Activated T-helper 1 cell treated with anti-CD3 and anti-CD28 coated beads, Interleukin-12 subunit alpha, Interleukin-12 subunit beta, Interleukin-2, Interleukin-4 antibody, amounts not matched to agents 30 ng/mL and 10 ng/mL and 1 ng/mL, durations not matched to agents 14 hours and 24 hours and 36 hours (primary cell): ENCODE measurements around the gene FTH1. TPM values are rescaled to one million over a fixed set of nuclear protein-coding genes. Genes with fewer than 3 reads are reported as not detected.
"Not testable (repeated sequence)": the region's sequence is repeated elsewhere in the genome, so short reads cannot be mapped to it uniquely, and the experiment has no call there.

Experiments
- DNase-seq: peaks from one replicate; pipeline ENCODE4 v3.0.0; 2021; ENCODE audit warnings: low spot score
- H3K27ac Mint-ChIP-seq: one replicate; pipeline ENCODE4 v1.8.0; 2021; ENCODE audit warnings: mild to moderate bottlenecking, mixed read lengths
- H3K27me3 Mint-ChIP-seq: one replicate; pipeline ENCODE4 v1.8.0; 2022; ENCODE audit warnings: mild to moderate bottlenecking, moderate library complexity, mixed read lengths; ENCODE audit not compliant: insufficient read depth
- H3K36me3 Mint-ChIP-seq: one replicate; pipeline ENCODE4 v1.8.0; 2021; ENCODE audit warnings: low read depth, mixed read lengths
- H3K4me1 Mint-ChIP-seq: one replicate; pipeline ENCODE4 v1.8.0; 2021; ENCODE audit warnings: low read depth, mixed read lengths
- H3K4me3 Mint-ChIP-seq: one replicate; pipeline ENCODE4 v1.8.0; 2021; ENCODE audit warnings: mild to moderate bottlenecking, moderate library complexity, mixed read lengths
- H3K9me3 Mint-ChIP-seq: one replicate; pipeline ENCODE4 v1.8.0; 2021; ENCODE audit warnings: mixed read lengths
- intact Hi-C: fragments of 100-400 bp; cut with micrococcal nuclease; formaldehyde crosslinking; loops from one replicate; pipeline ENCODE4 v1.15.1; 2024
- total RNA-seq: library from RNA; stranded (reverse); gene quantifications from 2 replicates; pipeline ENCODE4 v1.2.3, GENCODE V29; 2022

Gene FTH1
- 566 and 580 TPM in 2 replicates for total RNA-seq

- Mint-ChIP-seq H3K4me3 (peak within 1 kb of the TSS; percentile 89), H3K27ac (peak within 1 kb of the TSS; percentile 89), H3K27me3 (no peaks in the 10 kb centered on the region), H3K9me3 (no peaks in the 10 kb centered on the region), H3K4me1 (peaks cover 62% of the 10 kb centered on the region), H3K36me3 (peaks cover 32% of the 10 kb centered on the region)
- intact Hi-C loops: loop anchor here (1.0 to 5.0 kb wide), 8 partner anchors 58 to 590 kb away; partner anchors contain the start of genes FADS1, FADS2, FADS3 and INCENP
- DNase-seq: peak; percentile 86
These were observed at the start of gene FTH1 for GRCh38 chr11:61967116-61967923. Gene FTH1 (minus strand): TSS chr11:61967634. CDS start chr11:61967425, 209 bp downstream.

- Mint-ChIP-seq H3K4me1 (no peaks in the 10 kb centered on the region), H3K9me3 (peaks cover 5% of the 10 kb centered on the region), H3K36me3 (peaks cover 2% of the 10 kb centered on the region), H3K27me3 (peaks cover 5% of the 10 kb centered on the region), H3K27ac (no peak overlapping the region), H3K4me3 (no peak overlapping the region)
- intact Hi-C loops: no loop called here
- no peak for DNase-seq
These were observed 48.2 kb upstream of the FTH1 start for GRCh38 chr11:62015615-62016014.

GRCh38 chr11:62013537-62014476, 46.4 kb upstream of the FTH1 start:
- Mint-ChIP-seq H3K27me3 (peaks cover 2% of the 10 kb centered on the region), H3K36me3 (no peaks in the 10 kb centered on the region), H3K9me3 (no peaks in the 10 kb centered on the region), H3K27ac (no peak overlapping the region), H3K4me3 (no peak overlapping the region), H3K4me1 (no peaks in the 10 kb centered on the region)
- intact Hi-C loops: no loop called here
- no peak for DNase-seq

DNA sequence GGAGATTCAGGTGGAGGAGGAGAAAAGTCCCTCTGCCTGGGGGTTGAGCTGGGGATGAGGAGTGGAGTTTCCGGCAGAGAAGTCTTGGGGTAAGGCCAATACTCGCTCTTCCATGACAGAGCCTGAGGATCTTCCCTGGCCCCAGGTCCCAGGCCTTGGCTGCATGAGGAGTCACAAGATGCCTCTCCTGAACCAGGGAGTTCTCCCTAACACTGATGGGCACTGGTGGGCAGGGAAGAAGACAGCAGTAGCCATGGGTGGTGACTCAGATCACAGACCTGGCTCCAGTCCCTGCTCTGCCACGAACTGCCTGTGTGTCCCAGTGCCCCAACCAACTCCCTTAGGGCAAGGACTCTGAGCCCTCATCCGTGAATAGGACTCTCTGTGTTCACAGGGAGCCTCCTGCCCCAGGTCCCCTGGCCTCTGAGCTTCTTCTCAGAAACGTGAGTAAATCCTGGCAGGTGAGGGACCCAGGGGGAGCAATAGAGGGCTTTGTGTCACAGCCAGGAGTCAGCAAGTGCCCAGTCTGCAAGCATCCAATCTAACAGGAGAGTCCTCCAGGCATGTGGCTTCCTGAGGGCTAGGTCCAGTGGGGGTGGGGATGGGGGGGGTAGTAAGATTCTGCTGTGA, 45.5 kb upstream of the FTH1 start:
- no peak for DNase-seq
- Mint-ChIP-seq H3K9me3 (no peaks in the 10 kb centered on the region), H3K36me3 (no peaks in the 10 kb centered on the region), H3K27me3 (peaks cover 2% of the 10 kb centered on the region), H3K4me3 (no peak overlapping the region), H3K4me1 (no peaks in the 10 kb centered on the region), H3K27ac (no peak overlapping the region)
- intact Hi-C loops: no loop called here

GRCh38 chr11:62012451-62012831, 45.0 kb upstream of the FTH1 start:
- intact Hi-C loops: no loop called here
- peaks cover 2% of the 10 kb centered on the region for H3K27me3 Mint-ChIP-seq
- H3K27ac Mint-ChIP-seq: no peak overlapping the region
- no peak overlapping the region for H3K4me3 Mint-ChIP-seq
- no peaks in the 10 kb centered on the region for H3K36me3 Mint-ChIP-seq
- H3K9me3 Mint-ChIP-seq: no peaks in the 10 kb centered on the region
- no peak for DNase-seq
- no peaks in the 10 kb centered on the region for H3K4me1 Mint-ChIP-seq

DNA sequence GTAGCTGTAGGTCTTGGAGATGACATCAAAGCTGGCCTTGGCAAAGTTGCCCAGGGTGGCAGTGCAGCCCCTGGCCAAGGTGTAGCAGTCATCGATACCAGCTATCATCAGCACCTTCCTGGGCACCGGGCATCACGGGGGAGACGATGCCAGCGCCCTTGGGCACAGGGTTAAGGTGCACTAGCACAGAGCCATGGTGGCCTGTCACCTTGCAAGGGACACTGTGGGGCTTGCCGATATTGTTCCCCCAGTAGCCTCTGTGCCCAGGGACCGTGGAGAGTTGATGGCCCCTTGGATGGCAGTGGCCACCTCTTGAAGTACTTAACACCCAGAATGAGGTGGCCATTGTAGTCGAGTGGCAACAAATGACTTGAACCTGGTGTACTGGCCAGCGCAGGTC, 44.4 kb upstream of the FTH1 start:
- Mint-ChIP-seq H3K9me3 (no peaks in the 10 kb centered on the region), H3K4me1 (no peaks in the 10 kb centered on the region), H3K36me3 (no peaks in the 10 kb centered on the region), H3K27ac (no peak overlapping the region), H3K27me3 (peaks cover 2% of the 10 kb centered on the region), H3K4me3 (no peak overlapping the region)
- DNase-seq: no peak
- intact Hi-C loops: no loop called here

GRCh38 chr11:62010935-62011528, 43.6 kb upstream of the FTH1 start:
- H3K27me3 Mint-ChIP-seq: peaks cover 1% of the 10 kb centered on the region

DNA sequence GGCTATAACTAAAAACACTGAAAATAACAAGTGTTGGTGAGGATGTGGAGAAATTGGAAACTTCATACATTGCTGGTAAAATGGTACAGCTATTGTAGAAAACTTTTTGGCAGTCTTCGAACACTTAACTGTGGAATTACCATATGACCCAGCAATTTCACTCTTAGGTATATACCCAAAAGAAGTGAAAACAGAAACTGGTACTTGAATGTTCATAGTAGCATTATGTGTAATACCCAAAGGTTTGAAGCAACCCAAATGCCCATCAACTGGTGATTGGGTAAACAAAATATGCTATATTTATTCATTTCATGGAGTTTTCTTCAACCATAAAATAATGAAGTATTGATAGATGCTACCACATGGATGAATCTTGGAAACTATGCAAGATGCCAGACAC, 40.8 kb upstream of the FTH1 start:
- H3K4me1 Mint-ChIP-seq: no peaks in the 10 kb centered on the region
- no peak overlapping the region for H3K4me3 Mint-ChIP-seq
- peaks cover 1% of the 10 kb centered on the region for H3K27me3 Mint-ChIP-seq
- no peak overlapping the region for H3K27ac Mint-ChIP-seq
- no peak for DNase-seq
- H3K36me3 Mint-ChIP-seq: no peaks in the 10 kb centered on the region
- intact Hi-C loops: no loop called here
- H3K9me3 Mint-ChIP-seq: no peaks in the 10 kb centered on the region

More at GRCh38 chr11:62010935-62011528, 43.6 kb upstream of the FTH1 start:
- no peaks in the 10 kb centered on the region for H3K9me3 Mint-ChIP-seq
- no peak overlapping the region for H3K4me3 Mint-ChIP-seq
- no peaks in the 10 kb centered on the region for H3K4me1 Mint-ChIP-seq
- intact Hi-C loops: no loop called here
- DNase-seq: no peak
- no peak overlapping the region for H3K27ac Mint-ChIP-seq
- H3K36me3 Mint-ChIP-seq: no peaks in the 10 kb centered on the region

DNA sequence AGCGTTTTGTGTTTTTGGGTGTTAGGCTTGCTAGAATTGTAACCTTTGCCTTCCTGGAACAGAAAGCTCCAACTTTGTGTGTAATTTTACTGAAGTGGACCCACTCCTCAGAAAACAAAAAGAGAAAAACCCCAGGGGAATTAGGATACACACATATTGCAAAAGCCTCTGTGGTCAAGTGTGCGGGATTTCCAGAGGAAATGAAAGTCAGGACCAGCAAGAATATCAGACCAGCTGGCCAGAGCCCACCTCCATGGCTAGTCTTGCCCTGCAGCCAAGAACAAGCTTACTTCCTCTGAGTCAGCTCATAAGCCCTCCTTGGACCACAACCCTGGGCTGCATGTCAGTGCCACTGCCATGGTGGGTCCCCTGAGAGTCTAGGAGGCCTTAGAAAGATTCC, 37.0 kb upstream of the FTH1 start:
- DNase-seq: no peak
- Mint-ChIP-seq H3K9me3 (peaks cover 2% of the 10 kb centered on the region), H3K36me3 (peaks cover 1% of the 10 kb centered on the region), H3K27me3 (peaks cover 4% of the 10 kb centered on the region), H3K4me3 (no peak overlapping the region), H3K4me1 (no peaks in the 10 kb centered on the region), H3K27ac (no peak overlapping the region)
- intact Hi-C loops: no loop called here

GRCh38 chr11:62002283-62002682, 34.8 kb upstream of the FTH1 start:
- H3K27ac Mint-ChIP-seq, H3K9me3 Mint-ChIP-seq, H3K27me3 Mint-ChIP-seq, H3K4me1 Mint-ChIP-seq, DNase-seq, H3K4me3 Mint-ChIP-seq, intact Hi-C loops: not testable (repeated sequence)
- peaks cover 10% of the 10 kb centered on the region for H3K36me3 Mint-ChIP-seq

GRCh38 chr11:62001450-62002191, 34.2 kb upstream of the FTH1 start:
- H3K27ac Mint-ChIP-seq: no peak overlapping the region
- intact Hi-C loops: no loop called here
- no peaks in the 10 kb centered on the region for H3K4me1 Mint-ChIP-seq
- peaks cover 9% of the 10 kb centered on the region for H3K9me3 Mint-ChIP-seq
- no peak for DNase-seq
- H3K36me3 Mint-ChIP-seq: peaks cover 10% of the 10 kb centered on the region
- peaks cover 3% of the 10 kb centered on the region for H3K27me3 Mint-ChIP-seq
- H3K4me3 Mint-ChIP-seq: no peak overlapping the region
